Stimulated activated CD8-positive, alpha-beta memory T cell treated with anti-CD3 and anti-CD28 coated beads, Interleukin-15, amount 100 ng/mL, for 4 hours (primary cell): Measurements from ENCODE around the gene C9orf78.
"Not testable (repeated sequence)": the region's sequence is repeated elsewhere in the genome, so short reads cannot be mapped to it uniquely, and the experiment has no call there.

Source experiments
- DNase-seq, 2 donors: peaks; one replicate each; pipeline ENCODE4 v3.0.0-alpha.2; 2020; ENCODE audit warnings: low read depth in 2 of 2

The C9orf78 gene

DNA sequence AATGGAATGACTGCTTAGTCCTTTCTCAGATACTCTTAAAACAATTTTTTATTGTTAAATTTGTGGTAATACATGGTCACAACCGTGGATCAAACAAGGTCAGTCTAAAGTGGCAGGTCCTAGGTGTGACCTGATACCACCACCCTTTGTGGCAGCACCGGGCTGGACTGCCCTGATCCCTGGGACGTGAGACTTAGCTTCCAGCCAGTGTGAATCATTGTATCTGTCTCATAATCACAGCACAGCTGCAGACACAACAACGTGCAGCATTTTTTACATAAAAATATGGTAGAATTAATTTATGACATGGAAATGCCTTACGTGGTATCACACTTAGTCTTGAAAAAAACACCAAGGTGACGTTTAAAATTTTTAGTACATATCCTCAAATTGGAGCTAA, 24.3 kb downstream of the C9orf78 start:
- no peak for DNase-seq

DNA sequence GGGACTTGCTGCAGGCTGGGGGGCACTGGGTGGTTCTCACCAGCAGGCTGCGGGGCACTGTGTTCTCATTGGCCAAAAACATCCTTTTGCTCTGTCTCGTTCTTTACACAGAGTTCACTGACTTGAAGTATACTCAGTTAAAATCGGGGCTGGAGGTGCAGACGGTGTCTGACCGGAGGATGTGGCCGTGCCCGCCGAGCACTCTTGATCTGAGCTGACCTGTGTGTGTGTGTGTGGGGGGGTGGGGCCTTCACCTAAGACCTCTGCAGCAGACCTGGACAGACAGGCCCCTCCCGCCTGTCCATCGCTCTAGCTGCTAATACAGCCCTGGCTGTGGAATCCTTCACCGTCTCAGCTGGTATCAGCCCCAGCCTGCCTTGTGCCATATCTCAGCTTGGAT, 25.0 kb downstream of the C9orf78 start:
- DNase-seq: no peak

DNA sequence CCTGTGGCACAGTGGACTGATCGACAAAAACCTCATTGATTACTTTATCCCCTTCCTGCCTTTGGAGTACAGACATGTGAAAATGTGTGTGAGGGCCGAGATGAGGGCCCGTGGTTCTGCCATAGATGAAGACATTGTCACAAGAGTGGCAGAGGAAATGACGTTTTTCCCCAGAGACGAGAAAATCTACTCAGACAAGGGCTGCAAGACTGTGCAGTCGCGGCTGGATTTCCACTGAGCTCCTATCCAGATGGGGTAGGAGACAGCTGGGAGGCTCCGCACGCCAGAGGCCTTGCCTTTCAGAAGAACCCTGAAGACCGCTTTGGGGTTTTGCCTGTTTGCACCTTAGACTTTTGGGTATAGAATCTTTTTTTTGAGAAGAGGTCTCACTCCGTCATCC, 25.7 kb downstream of the C9orf78 start:
- DNase-seq: no peak

DNA sequence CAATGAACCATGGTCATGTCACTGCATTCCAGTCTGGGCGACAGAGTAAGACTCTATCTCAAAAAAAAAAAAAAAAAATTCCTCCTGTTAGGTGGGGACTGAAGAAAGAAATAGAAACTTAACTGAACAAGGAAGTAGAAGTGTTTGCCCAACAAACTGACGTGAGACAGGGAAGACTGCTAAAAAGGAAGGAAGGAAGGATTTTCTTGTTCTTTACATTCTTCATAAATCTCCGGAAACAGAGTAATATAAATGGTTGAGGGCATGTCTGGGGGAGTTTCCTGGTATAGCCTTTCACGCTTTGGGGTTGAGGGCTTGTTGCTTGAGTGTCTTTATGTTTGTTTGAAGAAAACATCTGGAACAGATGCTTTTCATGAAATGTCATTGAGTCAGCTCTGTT, 29.0 kb downstream of the C9orf78 start:
- DNase-seq: no peak

DNA sequence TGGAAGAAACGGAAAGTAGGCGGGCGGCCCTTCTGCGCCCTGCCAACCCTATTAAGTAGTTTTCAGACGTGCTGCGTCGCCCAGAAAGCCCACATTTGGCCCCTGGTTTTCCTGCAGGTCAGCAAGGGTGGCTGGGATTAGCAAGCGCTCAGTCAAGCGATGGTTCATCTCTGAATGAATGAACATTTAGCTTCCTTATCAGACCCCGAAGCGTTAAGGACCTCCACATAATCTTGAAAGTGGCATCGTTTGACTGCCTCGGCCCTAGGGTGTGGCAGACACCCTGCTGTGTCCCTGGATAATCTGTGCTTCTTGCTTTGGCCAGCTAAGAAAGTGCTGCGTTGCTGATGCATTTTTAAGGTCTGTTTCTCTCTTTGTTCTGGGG, 31.4 kb downstream of the C9orf78 start:
- DNase-seq: no peak

DNA sequence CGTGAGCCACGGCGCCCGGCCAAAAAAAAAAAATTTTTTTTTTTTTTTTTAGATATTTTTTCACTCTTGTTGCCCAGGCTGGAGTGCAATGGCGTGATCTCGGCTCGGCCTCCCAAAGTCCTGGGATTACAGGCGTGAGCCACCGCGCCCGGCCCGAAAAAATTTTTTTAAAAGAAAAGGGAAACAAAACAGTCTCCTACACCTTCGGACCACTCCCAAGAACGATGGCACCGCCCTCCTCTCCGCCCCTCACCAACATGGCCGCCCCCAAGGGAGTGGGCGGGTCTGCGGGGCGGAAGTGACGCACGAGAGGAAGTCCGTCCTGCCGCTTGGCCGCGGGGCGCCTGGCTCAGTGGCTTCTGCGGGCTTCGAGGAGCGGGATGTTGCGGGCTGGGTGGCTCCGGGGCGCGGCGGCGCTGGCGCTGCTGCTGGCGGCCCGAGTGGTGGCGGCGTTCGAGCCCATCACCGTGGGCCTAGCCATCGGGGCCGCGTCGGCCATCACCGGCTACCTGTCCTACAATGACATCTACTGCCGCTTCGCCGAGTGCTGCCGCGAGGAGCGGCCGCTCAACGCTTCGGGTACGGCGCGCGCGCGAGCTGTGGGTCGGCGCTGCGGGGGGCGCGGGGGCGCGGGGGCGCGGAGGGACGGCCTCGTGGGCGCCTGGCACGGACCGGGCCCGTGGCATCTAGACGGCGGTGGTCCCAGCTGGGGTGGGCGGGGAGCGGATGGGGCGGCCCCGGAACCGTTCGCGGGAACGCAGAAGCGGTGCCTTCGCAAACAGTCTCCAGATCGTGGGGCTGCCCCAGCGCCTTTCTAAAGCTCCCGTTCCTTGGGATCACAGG, 32.0 kb downstream of the C9orf78 start, which contains the start of gene TOR1B:
Gene TOR1B, plus strand, starts transcription at position 352 of the 843 bp plus-strand sequence. Its CDS starts 29 bp downstream, at position 381.
- DNase-seq: peak; percentile 87 to 90

DNA sequence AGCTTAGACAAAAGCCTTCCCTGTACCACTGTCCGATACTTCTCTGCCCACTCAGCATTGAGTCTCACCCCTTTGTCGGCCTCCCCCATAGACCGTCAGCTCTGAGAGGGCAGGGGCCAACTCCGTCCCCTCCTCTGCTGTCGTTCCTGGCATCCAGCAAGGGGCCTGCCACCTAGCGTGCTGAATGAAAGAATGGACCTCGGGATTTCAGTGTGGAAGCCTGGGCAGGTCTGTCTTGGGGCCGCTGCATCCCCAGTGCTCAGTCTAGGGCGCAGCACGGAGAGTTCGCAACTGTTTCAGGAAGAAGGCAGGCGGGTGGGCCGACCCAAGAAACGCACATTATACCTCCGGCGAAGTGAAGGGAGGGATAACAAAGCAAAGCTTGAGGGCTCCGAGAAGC, 33.6 kb downstream of the C9orf78 start:
- DNase-seq: no peak

DNA sequence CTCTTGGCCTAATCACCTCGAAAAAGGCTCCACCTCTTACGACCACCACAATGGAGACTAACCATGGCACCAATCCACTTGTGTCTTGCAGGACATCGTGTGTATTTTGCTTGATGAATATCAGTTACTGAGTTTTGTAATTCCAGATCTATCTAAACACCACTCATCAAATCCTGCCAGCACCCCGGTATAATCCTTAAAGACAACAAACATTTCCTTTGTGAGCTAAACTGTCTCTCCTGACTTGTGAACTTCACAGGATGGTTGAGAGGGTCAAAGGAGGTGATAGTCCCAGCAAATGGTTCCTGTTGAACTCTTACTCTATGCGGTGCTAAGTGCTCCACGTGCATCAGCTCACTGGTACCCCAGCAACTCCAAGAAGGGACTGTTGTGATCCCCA, 36.1 kb downstream of the C9orf78 start:
- DNase-seq: no peak

DNA sequence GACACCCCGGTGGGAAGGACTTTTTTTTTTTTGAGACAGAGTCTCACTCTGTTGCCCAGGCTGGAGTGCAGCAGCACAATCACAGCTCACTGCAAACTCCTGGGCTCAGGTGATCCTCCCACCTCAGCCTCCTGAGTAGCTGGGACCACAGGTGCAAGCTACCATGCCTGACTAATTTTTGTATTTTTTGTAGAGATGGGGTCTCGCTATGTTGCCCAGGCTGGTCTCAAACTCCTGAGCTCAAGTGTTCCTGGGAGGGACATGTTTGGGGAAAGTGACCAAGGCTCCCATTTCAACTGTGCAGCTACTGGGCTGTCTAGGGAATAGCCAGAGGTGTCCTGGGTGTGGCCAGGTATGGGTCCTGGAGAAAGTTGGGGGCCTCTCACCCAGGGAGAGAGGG, 39.0 kb downstream of the C9orf78 start:
- not testable (repeated sequence) for DNase-seq

DNA sequence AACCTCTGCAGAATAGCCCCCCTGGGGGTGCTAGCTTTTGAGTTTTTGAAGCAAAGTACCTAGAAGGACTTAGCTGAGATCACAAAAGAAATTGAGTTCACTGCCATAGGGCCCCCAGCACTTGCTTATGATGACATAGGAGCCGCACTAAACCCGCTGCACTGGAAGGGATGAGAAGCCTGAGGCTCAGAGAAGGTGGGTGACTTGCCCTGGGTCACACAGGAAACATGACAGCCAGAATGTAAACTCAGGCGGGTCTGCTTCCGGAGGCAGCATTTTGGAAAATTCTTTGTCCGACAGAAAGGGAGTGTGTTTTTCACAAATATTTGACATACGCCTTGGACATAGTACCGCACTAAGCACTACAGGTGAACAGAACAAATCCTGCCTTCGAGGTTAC, 40.5 kb downstream of the C9orf78 start:
- DNase-seq: no peak

DNA sequence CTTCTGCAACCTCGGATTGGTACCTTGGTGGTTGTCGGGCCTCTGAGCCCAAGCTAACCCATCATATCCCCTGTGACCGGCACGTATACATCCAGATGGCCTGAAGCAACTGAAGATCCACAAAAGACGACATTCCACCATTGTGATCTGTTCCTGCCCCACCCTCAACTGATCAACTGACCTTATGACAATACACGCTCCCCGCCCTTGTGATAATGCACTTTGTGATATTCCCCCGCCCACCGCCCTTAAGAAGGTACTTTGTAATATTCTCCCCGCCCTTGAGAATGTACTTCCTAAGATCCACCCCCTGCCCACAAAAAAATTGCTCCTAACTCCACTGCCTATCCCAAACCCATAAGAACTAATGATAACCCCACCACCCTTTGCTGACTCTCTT, 48.6 kb downstream of the C9orf78 start:
- no peak for DNase-seq

DNA sequence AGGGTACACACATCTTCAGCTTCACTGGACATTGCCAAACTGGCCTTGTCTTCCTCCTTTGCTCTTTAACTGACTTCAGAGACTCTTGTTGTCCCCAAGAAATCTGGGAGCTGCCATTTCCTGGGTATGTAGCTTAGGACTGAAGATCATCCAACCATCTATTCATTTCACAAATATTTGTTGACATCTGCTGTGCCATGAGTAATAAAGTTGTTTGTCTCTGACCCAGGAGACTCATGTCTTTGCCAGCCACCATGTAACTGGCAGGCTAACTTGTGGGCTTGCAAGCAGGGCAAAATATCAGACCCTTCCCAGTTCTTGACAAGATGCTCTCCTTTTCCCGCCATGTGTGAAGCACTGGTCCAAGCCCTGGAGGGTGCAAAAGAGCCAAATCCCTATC, 49.2 kb downstream of the C9orf78 start:
- DNase-seq: no peak

DNA sequence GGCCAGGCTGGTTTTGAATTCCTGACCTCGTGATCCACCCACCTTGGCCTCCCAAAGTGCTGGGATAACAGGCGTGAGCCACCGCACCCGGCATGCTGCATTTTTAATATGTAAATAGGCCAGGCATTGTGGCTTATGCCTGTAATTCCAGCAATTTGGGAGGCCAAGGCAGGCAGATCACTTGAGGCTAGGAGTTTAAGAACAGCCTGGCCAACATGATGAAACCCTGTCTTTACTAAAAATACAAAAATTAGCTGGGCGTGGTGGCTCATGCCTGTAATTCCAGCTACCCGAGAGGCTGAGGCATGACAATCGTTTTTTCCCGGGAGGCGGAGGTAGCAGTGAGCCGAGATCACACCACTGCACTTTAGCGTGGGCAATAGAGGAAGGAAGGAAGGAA, 50.1 kb downstream of the C9orf78 start:
- not testable (repeated sequence) for DNase-seq

DNA sequence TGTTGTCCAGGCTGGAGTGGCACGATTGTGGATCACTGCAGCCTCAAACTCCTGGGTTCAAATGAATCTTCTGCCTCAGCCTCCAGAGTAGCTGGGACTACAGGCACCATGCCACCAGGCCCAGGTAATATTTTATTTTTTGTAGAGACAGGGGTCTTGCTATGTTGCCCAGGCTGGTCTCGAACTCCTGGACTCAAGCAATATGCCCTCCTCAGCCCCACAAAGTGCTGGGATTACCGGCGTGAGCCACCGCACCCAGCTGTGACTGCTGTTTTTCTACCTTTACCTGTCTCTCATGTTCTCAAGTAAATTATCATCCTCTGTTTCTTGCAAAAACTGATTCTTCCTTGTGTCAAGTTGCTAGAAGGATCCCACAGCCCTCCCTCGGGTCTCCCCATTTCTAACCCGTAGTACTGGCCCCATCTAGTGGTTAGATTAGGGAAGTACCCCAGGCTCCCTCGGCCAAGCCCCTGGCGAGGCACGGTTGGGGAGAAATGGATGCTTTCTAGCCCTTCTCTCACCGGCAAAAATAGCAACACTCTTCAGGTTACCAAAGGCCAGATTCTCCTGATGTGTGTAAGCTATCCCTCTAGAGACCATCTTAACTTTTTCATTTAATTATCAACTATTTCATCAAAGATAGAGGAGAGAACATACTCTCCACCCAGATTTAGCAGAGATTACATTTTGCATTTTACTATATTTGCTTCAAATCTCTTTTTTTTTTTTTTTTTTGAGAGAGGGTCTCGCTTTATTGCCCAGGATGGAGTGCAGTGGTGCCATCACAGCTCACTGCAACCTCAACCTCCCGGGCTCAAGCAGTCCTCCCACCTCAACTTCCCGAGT, 51.3 kb downstream of the C9orf78 start:
- peak; percentile 16 to 48 for DNase-seq

DNA sequence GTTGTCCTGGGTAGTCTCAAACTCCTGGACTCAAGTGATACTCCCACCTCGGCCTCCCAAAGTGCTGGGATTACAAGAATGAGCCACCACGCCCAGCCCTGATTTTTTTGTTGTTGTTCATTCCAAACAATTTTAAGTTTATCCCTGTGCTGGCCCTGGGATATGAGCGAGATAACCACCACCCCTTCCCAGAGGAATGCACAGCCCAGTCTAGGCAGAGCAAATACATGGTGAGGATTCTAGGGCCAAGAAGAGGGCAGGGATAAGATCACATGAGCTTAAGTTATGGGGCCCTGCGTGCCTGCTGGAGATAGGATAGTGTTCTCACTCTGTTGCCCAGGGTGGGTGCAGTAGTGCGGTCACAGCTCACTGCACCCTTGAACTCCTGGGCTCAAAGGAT, 53.1 kb downstream of the C9orf78 start:
- DNase-seq: no peak

DNA sequence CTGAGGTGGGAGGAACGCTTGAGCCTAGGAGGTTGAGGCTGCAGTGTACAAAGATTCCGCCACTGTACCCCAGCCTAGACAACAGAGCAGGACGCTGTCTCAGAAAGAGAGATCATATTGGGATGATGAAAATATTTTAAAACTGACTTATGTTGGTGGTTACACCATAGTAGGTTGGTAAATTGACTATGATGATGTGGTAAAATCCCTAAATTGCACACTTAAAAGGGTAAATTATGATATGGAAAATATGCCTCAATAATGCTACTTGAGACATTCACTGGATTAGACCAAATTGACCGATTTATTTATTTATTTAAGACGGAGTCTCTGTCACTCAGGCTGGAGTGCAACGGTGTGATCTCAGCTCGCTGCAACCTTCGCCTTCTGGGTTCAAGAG, 53.9 kb downstream of the C9orf78 start:
- no peak for DNase-seq

DNA sequence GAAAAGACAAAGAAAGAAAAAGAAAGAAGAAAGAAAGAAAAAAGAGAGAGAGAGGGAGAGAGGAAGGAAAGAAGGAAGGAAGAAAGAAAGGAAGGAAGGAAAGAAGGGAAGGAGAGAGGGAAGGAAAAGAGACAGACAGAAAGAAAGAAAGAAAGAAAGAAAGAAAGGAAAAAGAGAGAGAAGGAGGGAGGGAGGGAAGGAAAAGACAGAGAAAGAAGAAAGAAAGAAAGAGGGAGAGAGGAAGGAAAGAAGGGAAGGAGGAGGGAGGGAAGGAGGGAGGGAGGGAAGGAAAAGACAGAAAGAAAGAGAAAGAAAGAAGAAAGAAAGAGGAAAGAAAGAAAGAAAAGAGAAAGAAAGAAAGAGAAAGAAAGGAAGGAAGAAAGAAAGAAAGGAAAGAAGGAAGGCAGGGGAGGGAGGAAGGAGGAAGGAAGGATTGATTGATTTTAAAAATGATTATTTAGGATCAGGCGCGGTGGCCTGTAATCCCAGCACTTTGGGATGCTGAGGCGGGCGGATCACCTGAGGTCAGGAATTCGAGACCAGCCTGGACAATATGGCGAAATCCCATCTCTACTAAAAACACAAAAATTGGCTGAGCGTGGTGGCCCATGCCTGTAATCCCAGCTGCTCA, 55.4 kb downstream of the C9orf78 start:
- DNase-seq: no peak

DNA sequence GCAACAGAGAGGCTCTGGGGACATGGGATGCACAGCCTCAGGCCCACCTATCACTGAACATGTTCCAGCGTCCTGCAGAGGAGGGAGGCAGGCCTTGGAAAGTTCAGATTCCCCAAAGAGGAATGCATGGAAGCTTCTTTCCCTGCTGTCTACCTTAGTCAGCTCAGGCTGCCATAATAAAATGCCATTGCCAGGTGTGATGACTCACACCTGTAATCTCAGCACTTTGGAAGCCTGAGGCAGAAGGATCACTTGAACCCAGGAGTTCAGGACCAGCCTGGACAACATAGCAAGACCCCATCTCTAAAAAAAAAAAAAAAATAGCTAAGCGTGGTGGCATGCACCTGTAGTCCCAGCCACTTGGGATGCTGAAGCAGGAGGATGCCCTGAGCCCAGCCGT, 56.6 kb downstream of the C9orf78 start:
- DNase-seq: no peak

DNA sequence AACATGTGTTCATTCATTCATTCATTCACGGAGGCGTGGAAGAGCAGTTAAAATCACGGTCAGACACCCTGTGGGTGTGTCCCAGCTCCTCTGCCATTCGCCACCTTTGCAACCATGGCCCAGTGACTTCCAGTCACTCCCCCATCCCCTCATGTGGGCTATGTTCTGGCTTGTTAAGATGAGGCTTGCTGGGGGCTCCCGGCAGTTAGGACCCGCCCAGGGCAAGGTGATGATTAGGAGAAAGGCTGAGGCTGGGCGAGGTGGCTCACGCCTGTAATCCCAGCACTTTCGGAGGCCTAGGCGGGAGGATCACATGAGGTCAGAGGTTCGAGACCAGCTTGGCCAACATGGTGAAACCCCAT, 57.3 kb downstream of the C9orf78 start:
- DNase-seq: no peak
